ENCODE results near the gene CRB3.

DNA sequence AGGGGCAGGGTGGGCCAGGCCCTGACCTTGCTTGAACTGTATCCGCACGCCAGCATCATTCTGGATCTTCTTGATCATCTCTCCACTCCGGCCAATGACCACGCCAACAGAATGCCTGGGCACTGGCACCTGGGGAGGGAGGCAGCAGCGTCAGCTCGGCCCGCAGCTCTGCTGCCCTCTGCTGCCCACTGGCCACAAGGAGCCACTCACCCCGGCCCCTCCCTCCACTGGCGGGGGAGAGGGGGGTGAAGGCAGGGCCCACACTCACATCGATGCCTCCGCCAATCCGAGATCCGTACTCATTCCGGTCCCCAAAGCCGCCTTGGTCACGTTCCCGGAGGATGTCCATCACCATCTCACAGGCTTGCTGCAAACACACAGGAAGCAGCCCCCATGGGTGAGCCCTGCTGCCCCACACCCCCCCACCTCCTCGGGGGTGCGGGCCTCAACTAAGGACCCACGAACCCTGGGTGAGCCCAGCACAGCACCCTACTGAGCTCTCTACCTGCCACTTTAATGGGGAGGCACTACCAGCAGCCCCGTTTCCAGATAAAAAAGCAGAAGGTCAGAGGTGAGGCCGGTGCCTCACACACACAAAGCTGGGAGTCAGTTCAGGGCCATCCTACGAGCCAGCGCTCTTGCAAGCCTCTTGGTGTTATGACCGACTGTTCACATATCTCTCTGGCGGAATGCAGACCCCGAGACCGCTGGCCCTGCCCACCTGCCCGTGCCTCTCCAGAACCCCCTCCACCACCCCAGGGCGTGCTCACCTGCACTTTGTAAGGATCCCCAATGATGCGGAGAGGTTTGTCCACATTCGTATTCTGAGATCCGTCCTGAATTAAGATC lies 46.1 kb upstream of the CRB3 start:
- TF ChIP-seq CTCF (IDR thresholded peaks at IDR 0.05) (peak; percentile 35 to 59 (median 46)), POLR2A (IDR thresholded peaks at IDR 0.05; ENCODE audit: low read depth) (no peak), POLR2AphosphoS5 (IDR thresholded peaks at IDR 0.05) (no peak)

All from esophagus muscularis mucosa (tissue), 3 donors.